ENCODE data around the gene PSME1. TPM values are rescaled to one million over a fixed set of nuclear protein-coding genes. Genes with fewer than 3 reads are reported as not detected.

PSME1 gene
- total and polyA plus RNA-seq, 2 of the 13 experiments (the other 11 are each of a cell fraction or from before 2014, with no cell fraction given) = 159 to 608 TPM

DNA sequence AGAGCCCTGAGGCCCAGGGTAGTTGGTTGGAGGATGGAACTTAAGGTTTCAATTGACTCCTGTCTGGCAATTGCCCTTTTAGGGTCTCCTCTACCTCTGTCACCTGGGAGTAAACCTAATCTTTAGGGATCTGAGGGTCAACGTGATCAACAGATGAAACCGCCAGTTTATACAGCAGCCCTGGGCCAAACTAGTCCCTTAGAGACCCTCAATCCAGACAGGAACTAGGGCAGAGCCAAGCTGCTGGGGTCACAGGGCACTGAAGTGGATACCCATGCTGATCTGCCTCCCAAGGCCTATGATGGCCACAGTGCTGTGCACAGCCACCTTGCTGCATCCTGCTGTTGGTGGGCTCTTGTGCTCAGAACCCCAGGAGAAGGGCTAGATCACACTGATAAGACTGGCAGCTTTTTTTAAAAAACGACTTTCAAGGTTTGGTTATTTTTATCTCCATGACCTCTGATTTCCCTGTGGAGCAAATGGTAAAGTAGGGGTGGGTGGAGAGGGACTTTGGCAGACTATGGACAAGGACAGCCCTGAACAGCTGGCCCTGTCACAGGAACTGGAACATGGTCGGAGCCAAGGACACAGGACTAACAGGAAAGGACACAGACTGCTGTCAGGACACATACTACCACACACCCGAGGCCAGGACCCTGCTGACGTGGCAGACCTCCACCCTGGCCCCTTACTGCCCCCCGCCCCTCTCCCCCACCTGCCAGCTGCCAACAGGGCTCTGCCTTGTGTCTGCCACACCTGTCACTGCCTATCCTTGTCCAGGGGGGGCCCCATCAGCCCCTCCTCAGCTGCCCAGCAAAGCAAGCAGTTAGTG lies 5.1 kb upstream of the PSME1 start (continued):
- TF ChIP-seq, protein P1, sequence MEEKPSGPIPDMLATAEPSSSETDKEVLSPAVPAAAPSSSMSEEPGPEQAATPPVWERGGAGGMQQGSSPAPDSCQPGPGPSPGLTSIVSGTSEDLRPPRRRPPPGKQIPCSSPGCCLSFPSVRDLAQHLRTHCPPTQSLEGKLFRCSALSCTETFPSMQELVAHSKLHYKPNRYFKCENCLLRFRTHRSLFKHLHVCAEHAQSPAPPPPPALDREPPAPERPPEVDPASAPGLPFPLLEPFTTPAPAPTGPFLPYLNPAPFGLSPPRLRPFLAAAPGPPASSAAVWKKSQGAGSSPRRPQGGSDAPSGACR (CRISPR knock-in tag; IDR thresholded peaks at IDR 0.05) = peak; percentile 86; the same call in 1 of the 2 replicates
- no peak for TF ChIP-seq ZNF484 (CRISPR knock-in tag; IDR thresholded peaks at IDR 0.05; ENCODE audit: borderline replicate concordance, low read depth)
- 0 out of 2 replicates have a peak, but pooled peaks have one; percentile 48 for TF ChIP-seq ZNF546 (CRISPR knock-in tag; conservative IDR thresholded peaks at IDR 0.05)
- 0 out of 2 replicates have a peak, but pooled peaks have one; percentile 42 for TF ChIP-seq ZFYVE20 (CRISPR knock-in tag; IDR thresholded peaks at IDR 0.05; ENCODE audit: borderline replicate concordance, low read depth)
- TF ChIP-seq ZBTB21 (CRISPR knock-in tag; IDR thresholded peaks at IDR 0.05) = no peak
- no peak for TF ChIP-seq MBD4 (IDR thresholded peaks at IDR 0.05; ENCODE audit: borderline replicate concordance, low read length)
- TF ChIP-seq YY1 (IDR thresholded peaks at IDR 0.05; ENCODE audit: insufficient read depth, insufficient replicate concordance, low read depth, low read length) = peak; percentile 42
- TF ChIP-seq ATF7-NPFF (CRISPR knock-in tag; IDR thresholded peaks at IDR 0.05; ENCODE audit: low read depth) = 0 out of 2 replicates have a peak, but pooled peaks have one; percentile 37
- peak; percentile 64; the same call in 1 of the 2 replicates for TF ChIP-seq NFKB2 (CRISPR knock-in tag; IDR thresholded peaks at IDR 0.05; ENCODE audit: borderline replicate concordance)
- TF ChIP-seq, protein P2, sequence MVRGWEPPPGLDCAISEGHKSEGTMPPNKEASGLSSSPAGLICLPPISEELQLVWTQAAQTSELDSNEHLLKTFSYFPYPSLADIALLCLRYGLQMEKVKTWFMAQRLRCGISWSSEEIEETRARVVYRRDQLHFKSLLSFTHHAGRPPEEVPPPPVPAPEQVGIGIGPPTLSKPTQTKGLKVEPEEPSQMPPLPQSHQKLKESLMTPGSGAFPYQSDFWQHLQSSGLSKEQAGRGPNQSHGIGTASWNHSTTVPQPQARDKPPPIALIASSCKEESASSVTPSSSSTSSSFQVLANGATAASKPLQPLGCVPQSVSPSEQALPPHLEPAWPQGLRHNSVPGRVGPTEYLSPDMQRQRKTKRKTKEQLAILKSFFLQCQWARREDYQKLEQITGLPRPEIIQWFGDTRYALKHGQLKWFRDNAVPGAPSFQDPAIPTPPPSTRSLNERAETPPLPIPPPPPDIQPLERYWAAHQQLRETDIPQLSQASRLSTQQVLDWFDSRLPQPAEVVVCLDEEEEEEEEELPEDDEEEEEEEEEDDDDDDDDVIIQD (CRISPR knock-in tag; IDR thresholded peaks at IDR 0.05; ENCODE audit: low read depth) = peak; percentile 80; the same call in 1 of the 2 replicates
- TF ChIP-seq, protein P3, sequence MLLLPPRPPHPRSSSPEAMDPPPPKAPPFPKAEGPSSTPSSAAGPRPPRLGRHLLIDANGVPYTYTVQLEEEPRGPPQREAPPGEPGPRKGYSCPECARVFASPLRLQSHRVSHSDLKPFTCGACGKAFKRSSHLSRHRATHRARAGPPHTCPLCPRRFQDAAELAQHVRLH (CRISPR knock-in tag; IDR thresholded peaks at IDR 0.05; ENCODE audit: borderline replicate concordance, low read depth) = no peak; the same call in 1 of the 2 replicates
- peak; percentile 84 for TF ChIP-seq BORCS8-MEF2B (CRISPR knock-in tag; IDR thresholded peaks at IDR 0.05)
- no peak; the same call in 1 of the 2 replicates for TF ChIP-seq MTF2 (CRISPR knock-in tag; IDR thresholded peaks at IDR 0.05; ENCODE audit: borderline replicate concordance)
- no peak for TF ChIP-seq ZNF562 (CRISPR knock-in tag; IDR thresholded peaks at IDR 0.05; ENCODE audit: borderline replicate concordance)
- TF ChIP-seq PHF21A (CRISPR knock-in tag; IDR thresholded peaks at IDR 0.05) = no peak; the same call in 1 of the 2 replicates
- TF ChIP-seq, protein P4, sequence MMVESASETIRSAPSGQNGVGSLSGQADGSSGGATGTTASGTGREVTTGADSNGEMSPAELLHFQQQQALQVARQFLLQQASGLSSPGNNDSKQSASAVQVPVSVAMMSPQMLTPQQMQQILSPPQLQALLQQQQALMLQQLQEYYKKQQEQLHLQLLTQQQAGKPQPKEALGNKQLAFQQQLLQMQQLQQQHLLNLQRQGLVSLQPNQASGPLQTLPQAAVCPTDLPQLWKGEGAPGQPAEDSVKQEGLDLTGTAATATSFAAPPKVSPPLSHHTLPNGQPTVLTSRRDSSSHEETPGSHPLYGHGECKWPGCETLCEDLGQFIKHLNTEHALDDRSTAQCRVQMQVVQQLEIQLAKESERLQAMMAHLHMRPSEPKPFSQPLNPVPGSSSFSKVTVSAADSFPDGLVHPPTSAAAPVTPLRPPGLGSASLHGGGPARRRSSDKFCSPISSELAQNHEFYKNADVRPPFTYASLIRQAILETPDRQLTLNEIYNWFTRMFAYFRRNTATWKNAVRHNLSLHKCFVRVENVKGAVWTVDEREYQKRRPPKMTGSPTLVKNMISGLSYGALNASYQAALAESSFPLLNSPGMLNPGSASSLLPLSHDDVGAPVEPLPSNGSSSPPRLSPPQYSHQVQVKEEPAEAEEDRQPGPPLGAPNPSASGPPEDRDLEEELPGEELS (CRISPR knock-in tag; IDR thresholded peaks at IDR 0.05) = peak; percentile 51; the same call in 1 of the 2 replicates
- TF ChIP-seq ZNF792 (CRISPR knock-in tag; IDR thresholded peaks at IDR 0.05) = peak; percentile 70; the same call in 1 of the 2 replicates
- 0 out of 2 replicates have a peak, but pooled peaks have one; percentile 28 for TF ChIP-seq ZNF335 (CRISPR knock-in tag; IDR thresholded peaks at IDR 0.05)
- TF ChIP-seq, protein P5, sequence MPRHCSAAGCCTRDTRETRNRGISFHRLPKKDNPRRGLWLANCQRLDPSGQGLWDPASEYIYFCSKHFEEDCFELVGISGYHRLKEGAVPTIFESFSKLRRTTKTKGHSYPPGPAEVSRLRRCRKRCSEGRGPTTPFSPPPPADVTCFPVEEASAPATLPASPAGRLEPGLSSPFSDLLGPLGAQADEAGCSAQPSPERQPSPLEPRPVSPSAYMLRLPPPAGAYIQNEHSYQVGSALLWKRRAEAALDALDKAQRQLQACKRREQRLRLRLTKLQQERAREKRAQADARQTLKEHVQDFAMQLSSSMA (CRISPR knock-in tag; IDR thresholded peaks at IDR 0.05) = 0 out of 2 replicates have a peak, but pooled peaks have one; percentile 57
- TF ChIP-seq, protein P6, sequence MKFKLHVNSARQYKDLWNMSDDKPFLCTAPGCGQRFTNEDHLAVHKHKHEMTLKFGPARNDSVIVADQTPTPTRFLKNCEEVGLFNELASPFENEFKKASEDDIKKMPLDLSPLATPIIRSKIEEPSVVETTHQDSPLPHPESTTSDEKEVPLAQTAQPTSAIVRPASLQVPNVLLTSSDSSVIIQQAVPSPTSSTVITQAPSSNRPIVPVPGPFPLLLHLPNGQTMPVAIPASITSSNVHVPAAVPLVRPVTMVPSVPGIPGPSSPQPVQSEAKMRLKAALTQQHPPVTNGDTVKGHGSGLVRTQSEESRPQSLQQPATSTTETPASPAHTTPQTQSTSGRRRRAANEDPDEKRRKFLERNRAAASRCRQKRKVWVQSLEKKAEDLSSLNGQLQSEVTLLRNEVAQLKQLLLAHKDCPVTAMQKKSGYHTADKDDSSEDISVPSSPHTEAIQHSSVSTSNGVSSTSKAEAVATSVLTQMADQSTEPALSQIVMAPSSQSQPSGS (CRISPR knock-in tag; IDR thresholded peaks at IDR 0.05) = peak; percentile 49; the same call in 1 of the 2 replicates
- TF ChIP-seq ZNF788 (CRISPR knock-in tag; IDR thresholded peaks at IDR 0.05; ENCODE audit: borderline replicate concordance) = peak; percentile 90

All from HepG2 (cell line).